GM12873 (cell line): ENCODE results near the gene ATG2B.
A peak's percentile ranks its signal among the peaks of the same experiment; 100 is the strongest.

ENCODE experiments used
- CTCF ChIP-seq: IDR thresholded peaks from 2 replicates; pipeline ENCODE4 v1.5.1; 2012; ENCODE audit warnings: low read depth, mild to moderate bottlenecking, moderate library complexity, low read length, control low read depth; ENCODE audit not compliant: insufficient read depth; ENCODE audit errors: missing control alignments

ATG2B gene

GRCh38 chr14:96275177-96276112 is 87.7 kb downstream of the ATG2B start:
- TF ChIP-seq CTCF = peak; percentile 97

GRCh38 chr14:96274543-96274942 is 88.6 kb downstream of the ATG2B start:
- TF ChIP-seq CTCF = no peak

GRCh38 chr14:96274122-96274521 is 89.0 kb downstream of the ATG2B start:
- no peak for TF ChIP-seq CTCF

GRCh38 chr14:96273629-96274028 is 89.5 kb downstream of the ATG2B start:
- TF ChIP-seq CTCF = no peak

GRCh38 chr14:96272777-96273473 is 90.2 kb downstream of the ATG2B start:
- no peak for TF ChIP-seq CTCF

GRCh38 chr14:96271421-96271762 is 91.7 kb downstream of the ATG2B start:
- TF ChIP-seq CTCF = no peak

GRCh38 chr14:96270565-96271420 is 92.3 kb downstream of the ATG2B start:
- TF ChIP-seq CTCF = no peak
